Mammary microvascular endothelial cell (primary cell): ENCODE results near the gene GPR107. TPM values are rescaled to one million over a fixed set of nuclear protein-coding genes. Genes with fewer than 3 reads are reported as not detected.

ENCODE experiments used
- total RNA-seq: library from RNA; depleted of rRNA; stranded (reverse); fragments of >200 nt; gene quantifications from 2 replicates; pipeline ENCODE4 v1.2.3, GENCODE V29; 2015

The GPR107 gene
- 16.2 and 16.9 TPM in 2 replicates for total RNA-seq

GRCh38 chr9:130053504-130054324, at the start of gene GPR107:
Gene GPR107, plus strand, starts transcription at chr9:130053906. Its CDS starts 27 bp downstream, at chr9:130053933.

GRCh38 chr9:130042885-130043653, 10.6 kb upstream of the GPR107 start, which contains the start of gene FNBP1:
Gene FNBP1, minus strand, starts transcription at chr9:130043189. Its CDS starts 214 bp downstream, at chr9:130042975.

GRCh38 chr9:130172161-130172857, 118.6 kb downstream of the GPR107 start, which contains the start of gene NCS1:
Gene NCS1, plus strand, starts transcription at chr9:130172404. Its CDS starts 260 bp downstream, at chr9:130172664.

Other genes starting within 250 kb of the GPR107 start
- 62.6 and 68.3 TPM in 2 replicates for gene TOR1A, start 229.8 kb upstream of the GPR107 start, total RNA-seq
- gene C9orf78, start 218.6 kb upstream of the GPR107 start, total RNA-seq = 50.6 and 57.3 TPM in 2 replicates
- 11.9 and 15.0 TPM in 2 replicates for gene USP20, start 218.4 kb upstream of the GPR107 start, total RNA-seq
- gene FNBP1, start 10.7 kb upstream of the GPR107 start, total RNA-seq = 13.5 and 15.3 TPM in 2 replicates
- gene NCS1, start 118.5 kb downstream of the GPR107 start, total RNA-seq = 24.8 and 27.8 TPM in 2 replicates
- gene HMCN2, start 211.9 kb downstream of the GPR107 start, total RNA-seq = 0.07 TPM in 1 of 2 replicates, not detected in the other